ENCODE results near the gene ZNF483.

The ZNF483 gene

DNA sequence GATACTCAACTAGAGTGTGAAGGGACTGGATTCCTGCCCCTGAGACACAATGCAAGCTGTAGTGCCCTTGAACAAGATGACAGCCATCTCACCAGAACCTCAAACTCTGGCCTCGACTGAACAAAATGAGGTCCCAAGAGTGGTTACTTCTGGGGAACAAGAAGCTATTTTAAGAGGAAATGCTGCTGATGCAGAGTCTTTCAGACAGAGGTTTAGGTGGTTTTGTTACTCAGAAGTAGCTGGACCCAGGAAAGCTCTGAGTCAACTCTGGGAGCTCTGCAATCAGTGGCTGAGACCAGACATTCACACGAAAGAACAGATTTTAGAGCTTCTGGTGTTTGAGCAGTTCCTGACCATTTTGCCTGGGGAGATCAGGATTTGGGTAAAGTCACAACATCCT lies 2.4 kb downstream of the ZNF483 start:
- Histone ChIP-seq H2AK5ac (ENCODE audit: low read depth, low read length) (no peak overlapping the region), H2BK120ac (ENCODE audit: low read depth, low read length) (no peak overlapping the region)

GRCh38 chr9:111529787-111530186 lies 4.8 kb downstream of the ZNF483 start:
- no peak overlapping the region for H4K91ac ChIP-seq (ENCODE audit: low read depth, low read length, poor library complexity)
- no peak overlapping the region for H3K23ac ChIP-seq (ENCODE audit: low read depth, low read length, poor library complexity)
- no peak overlapping the region for H3K18ac ChIP-seq (ENCODE audit: low read length)
- H3K27ac ChIP-seq (replicated peaks; ENCODE audit: low read length), result no peak overlapping the region
- no peak overlapping the region for H2AFZ ChIP-seq (ENCODE audit: low read length)
- no peaks in the 10 kb centered on the region for H3K27me3 ChIP-seq (ENCODE audit: control insufficient read depth in 3 of 3, insufficient read depth in 3 of 3, low read depth in 1 of 3, low read length in 3 of 3)
- H2BK15ac ChIP-seq (ENCODE audit: low read length), result no peak overlapping the region
- H3K36me3 ChIP-seq (replicated peaks in 1 of 2; ENCODE audit: control insufficient read depth in 2 of 2, insufficient read depth in 2 of 2, low read length in 2 of 2), result peaks cover 12 to 42% of the 10 kb centered on the region in 2 donors
- H4K8ac ChIP-seq (ENCODE audit: low read depth, low read length), result no peak overlapping the region
- H2BK120ac ChIP-seq (ENCODE audit: low read depth, low read length), result no peak overlapping the region
- no peak overlapping the region for H3K4me2 ChIP-seq (ENCODE audit: insufficient read depth, low read length, poor library complexity, severe bottlenecking)
- no peak overlapping the region for H3K4me3 ChIP-seq (ENCODE audit: low read length in 2 of 2)
- H3K9ac ChIP-seq (ENCODE audit: low read depth, low read length, poor library complexity), result no peak overlapping the region
- no CpG with 5 or more reads among the region's 2 CpGs for WGBS, 2 donors (ENCODE audit: extremely low coverage in 2 of 2, insufficient read length in 2 of 2, insufficient replicate concordance in 1 of 2)
- no peak overlapping the region for H2AK5ac ChIP-seq (ENCODE audit: low read depth, low read length)
- DNase-seq (ENCODE audit: low spot score), result no peak
- H3K9me3 ChIP-seq (replicated peaks in 1 of 2; ENCODE audit: control insufficient read depth in 2 of 2, insufficient read depth in 1 of 2, low read depth in 1 of 2, low read length in 2 of 2), result peaks cover 3 to 70% of the 10 kb centered on the region in 2 donors
- no peak overlapping the region for H3K14ac ChIP-seq (ENCODE audit: low read length)
- H2BK12ac ChIP-seq (ENCODE audit: low read length), result no peak overlapping the region
- H2BK5ac ChIP-seq (ENCODE audit: low read length), result no peak overlapping the region
- H3K4me1 ChIP-seq (ENCODE audit: control insufficient read depth in 2 of 2, insufficient read depth in 1 of 2, low read depth in 1 of 2, low read length in 2 of 2), result peaks cover 2 to 12% of the 10 kb centered on the region in 2 donors
- H3K4ac ChIP-seq (ENCODE audit: low read length), result no peak overlapping the region
- peaks cover 6% of the 10 kb centered on the region for H3K79me1 ChIP-seq (ENCODE audit: low read depth, low read length)

More for the DNA sequence above, 2.4 kb downstream of the ZNF483 start:
- Histone ChIP-seq H3K79me1 (ENCODE audit: low read depth, low read length) (peaks cover 6% of the 10 kb centered on the region), H3K9ac (ENCODE audit: low read depth, low read length, poor library complexity) (no peak overlapping the region), H4K8ac (ENCODE audit: low read depth, low read length) (no peak overlapping the region), H3K4me1 (ENCODE audit: control insufficient read depth in 2 of 2, insufficient read depth in 1 of 2, low read depth in 1 of 2, low read length in 2 of 2) (peaks cover 2 to 14% of the 10 kb centered on the region in 2 donors), H2AFZ (ENCODE audit: low read length) (no peak overlapping the region), H2BK15ac (ENCODE audit: low read length) (no peak overlapping the region), H3K14ac (ENCODE audit: low read length) (no peak overlapping the region), H3K4me3 (ENCODE audit: low read length in 2 of 2) (no peak overlapping the region), H3K27me3 (ENCODE audit: control insufficient read depth in 3 of 3, insufficient read depth in 3 of 3, low read depth in 1 of 3, low read length in 3 of 3) (no peaks in the 10 kb centered on the region), H3K18ac (ENCODE audit: low read length) (no peak overlapping the region), H2BK12ac (ENCODE audit: low read length) (no peak overlapping the region), H3K23ac (ENCODE audit: low read depth, low read length, poor library complexity) (no peak overlapping the region), H3K27ac (replicated peaks; ENCODE audit: low read length) (no peak overlapping the region), H3K4ac (ENCODE audit: low read length) (no peak overlapping the region), H3K36me3 (replicated peaks in 1 of 2; ENCODE audit: control insufficient read depth in 2 of 2, insufficient read depth in 2 of 2, low read length in 2 of 2) (peaks cover 5 to 29% of the 10 kb centered on the region in 2 donors), H2BK5ac (ENCODE audit: low read length) (no peak overlapping the region), H4K91ac (ENCODE audit: low read depth, low read length, poor library complexity) (no peak overlapping the region), H3K9me3 (replicated peaks in 1 of 2; ENCODE audit: control insufficient read depth in 2 of 2, insufficient read depth in 1 of 2, low read depth in 1 of 2, low read length in 2 of 2) (peaks cover 0 to 55% of the 10 kb centered on the region in 2 donors), H3K4me2 (ENCODE audit: insufficient read depth, low read length, poor library complexity, severe bottlenecking) (no peak overlapping the region)
- DNase-seq (ENCODE audit: low spot score), result no peak
- WGBS, 2 donors (ENCODE audit: extremely low coverage in 2 of 2, insufficient read length in 2 of 2, insufficient replicate concordance in 1 of 2), result no CpG with 5 or more reads among the region's 2 CpGs

DNA sequence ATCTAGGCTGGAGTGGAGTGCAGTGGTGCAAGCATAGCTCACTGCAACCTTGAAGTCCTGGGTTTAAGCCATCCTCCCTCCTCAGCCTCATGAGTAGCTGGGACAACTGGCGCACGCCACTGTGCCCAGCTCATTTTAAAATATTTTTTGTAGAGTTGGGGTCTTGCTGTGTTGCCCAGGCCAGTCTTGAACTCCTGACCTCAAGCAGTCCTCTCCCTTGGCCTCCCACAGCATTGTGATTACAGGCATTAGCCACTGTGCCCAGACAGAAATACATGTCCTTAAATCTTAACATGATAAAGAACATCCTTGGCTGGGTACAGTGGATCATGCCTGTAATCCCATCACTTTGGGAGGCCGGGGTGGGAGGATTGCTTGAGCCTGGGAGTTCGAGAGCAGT lies 6.7 kb downstream of the ZNF483 start:
- no peak overlapping the region for H2BK5ac ChIP-seq (ENCODE audit: low read length)
- no peak overlapping the region for H4K91ac ChIP-seq (ENCODE audit: low read depth, low read length, poor library complexity)
- H3K79me1 ChIP-seq (ENCODE audit: low read depth, low read length), result peaks cover 3% of the 10 kb centered on the region
- no peak overlapping the region for H3K23ac ChIP-seq (ENCODE audit: low read depth, low read length, poor library complexity)
- H3K9ac ChIP-seq (ENCODE audit: low read depth, low read length, poor library complexity), result no peak overlapping the region
- peaks cover 15 to 54% of the 10 kb centered on the region in 2 donors for H3K36me3 ChIP-seq (replicated peaks in 1 of 2; ENCODE audit: control insufficient read depth in 2 of 2, insufficient read depth in 2 of 2, low read length in 2 of 2)
- H3K4me1 ChIP-seq (ENCODE audit: control insufficient read depth in 2 of 2, insufficient read depth in 1 of 2, low read depth in 1 of 2, low read length in 2 of 2), result peaks cover 2 to 6% of the 10 kb centered on the region in 2 donors
- no peak overlapping the region for H3K4me3 ChIP-seq (ENCODE audit: low read length in 2 of 2)
- H2BK12ac ChIP-seq (ENCODE audit: low read length), result no peak overlapping the region
- H3K27ac ChIP-seq (replicated peaks; ENCODE audit: low read length), result no peak overlapping the region
- no peak overlapping the region for H3K4ac ChIP-seq (ENCODE audit: low read length)
- no peak overlapping the region for H2AK5ac ChIP-seq (ENCODE audit: low read depth, low read length)
- peaks cover 6 to 86% of the 10 kb centered on the region in 2 donors for H3K9me3 ChIP-seq (replicated peaks in 1 of 2; ENCODE audit: control insufficient read depth in 2 of 2, insufficient read depth in 1 of 2, low read depth in 1 of 2, low read length in 2 of 2)
- H3K18ac ChIP-seq (ENCODE audit: low read length), result no peak overlapping the region
- no peak overlapping the region for H3K4me2 ChIP-seq (ENCODE audit: insufficient read depth, low read length, poor library complexity, severe bottlenecking)
- H4K8ac ChIP-seq (ENCODE audit: low read depth, low read length), result no peak overlapping the region
- no peak overlapping the region for H2BK120ac ChIP-seq (ENCODE audit: low read depth, low read length)
- no peak for DNase-seq (ENCODE audit: low spot score)
- no peak overlapping the region for H2AFZ ChIP-seq (ENCODE audit: low read length)
- H3K14ac ChIP-seq (ENCODE audit: low read length), result no peak overlapping the region
- no peak overlapping the region for H2BK15ac ChIP-seq (ENCODE audit: low read length)
- H3K27me3 ChIP-seq (ENCODE audit: control insufficient read depth in 3 of 3, insufficient read depth in 3 of 3, low read depth in 1 of 3, low read length in 3 of 3), result no peaks in the 10 kb centered on the region
- WGBS, 2 donors (ENCODE audit: extremely low coverage in 2 of 2, insufficient read length in 2 of 2, insufficient replicate concordance in 1 of 2), result no CpG with 5 or more reads among the region's 4 CpGs

GRCh38 chr9:111533099-111533790 lies 8.3 kb downstream of the ZNF483 start:
- no peak overlapping the region for H3K9ac ChIP-seq (ENCODE audit: low read depth, low read length, poor library complexity)
- no peak overlapping the region for H3K18ac ChIP-seq (ENCODE audit: low read length)
- no peak overlapping the region for H2BK120ac ChIP-seq (ENCODE audit: low read depth, low read length)
- H3K4me1 ChIP-seq (ENCODE audit: control insufficient read depth in 2 of 2, insufficient read depth in 1 of 2, low read depth in 1 of 2, low read length in 2 of 2), result peaks cover 2 to 6% of the 10 kb centered on the region in 2 donors
- H4K8ac ChIP-seq (ENCODE audit: low read depth, low read length), result no peak overlapping the region
- no peak overlapping the region for H2BK5ac ChIP-seq (ENCODE audit: low read length)
- no peak overlapping the region for H3K4me2 ChIP-seq (ENCODE audit: insufficient read depth, low read length, poor library complexity, severe bottlenecking)
- H2AK5ac ChIP-seq (ENCODE audit: low read depth, low read length), result no peak overlapping the region
- H3K4ac ChIP-seq (ENCODE audit: low read length), result no peak overlapping the region
- H3K4me3 ChIP-seq (ENCODE audit: low read length in 2 of 2), result no peak overlapping the region
- no peak overlapping the region for H3K27ac ChIP-seq (replicated peaks; ENCODE audit: low read length)
- no peak overlapping the region for H2BK15ac ChIP-seq (ENCODE audit: low read length)
- H4K91ac ChIP-seq (ENCODE audit: low read depth, low read length, poor library complexity), result no peak overlapping the region
- DNase-seq (ENCODE audit: low spot score), result no peak
- no peak overlapping the region for H3K14ac ChIP-seq (ENCODE audit: low read length)
- H3K9me3 ChIP-seq (replicated peaks in 1 of 2; ENCODE audit: control insufficient read depth in 2 of 2, insufficient read depth in 1 of 2, low read depth in 1 of 2, low read length in 2 of 2), result peaks cover 11 to 89% of the 10 kb centered on the region in 2 donors
- H2AFZ ChIP-seq (ENCODE audit: low read length), result no peak overlapping the region
- H3K79me1 ChIP-seq (ENCODE audit: low read depth, low read length), result peaks cover 2% of the 10 kb centered on the region
- no peak overlapping the region for H2BK12ac ChIP-seq (ENCODE audit: low read length)
- H3K27me3 ChIP-seq (ENCODE audit: control insufficient read depth in 3 of 3, insufficient read depth in 3 of 3, low read depth in 1 of 3, low read length in 3 of 3), result no peaks in the 10 kb centered on the region
- H3K36me3 ChIP-seq (replicated peaks in 1 of 2; ENCODE audit: control insufficient read depth in 2 of 2, insufficient read depth in 2 of 2, low read length in 2 of 2), result peaks cover 21 to 57% of the 10 kb centered on the region in 2 donors
- WGBS, 2 donors (ENCODE audit: extremely low coverage in 2 of 2, insufficient read length in 2 of 2, insufficient replicate concordance in 1 of 2), result no CpG with 5 or more reads among the region's 5 CpGs
- no peak overlapping the region for H3K23ac ChIP-seq (ENCODE audit: low read depth, low read length, poor library complexity)

All from neuronal stem cell (in vitro differentiated cells).